NCI-H2196 (cell line): ENCODE results near the gene LRCH1.

Experiments used
- DNase-seq: peaks from one replicate; lab custom pipeline; 2025; ENCODE audit not compliant: unreplicated experiment; lab: John Stamatoyannopoulos, UW

The LRCH1 gene

DNA sequence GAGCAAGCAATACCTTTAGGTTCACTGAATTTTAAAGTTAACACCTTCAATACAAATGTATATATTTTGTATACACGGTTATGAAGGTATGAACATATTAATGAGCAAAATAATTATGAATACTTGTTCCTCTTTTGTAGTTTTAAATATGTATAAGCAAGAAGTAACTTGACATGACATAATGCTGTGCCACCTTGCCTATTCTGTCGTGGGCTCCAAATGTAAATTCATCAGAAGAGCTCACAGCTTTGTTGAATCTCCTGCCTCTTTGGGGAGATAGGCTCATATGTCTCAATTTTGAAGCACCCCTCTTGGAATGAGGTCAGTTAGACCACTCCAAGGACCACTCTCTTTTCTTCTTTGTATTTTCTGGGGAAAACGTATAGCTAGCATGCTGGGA, 59.3 kb downstream of the LRCH1 start:
- DNase-seq, result no peak

DNA sequence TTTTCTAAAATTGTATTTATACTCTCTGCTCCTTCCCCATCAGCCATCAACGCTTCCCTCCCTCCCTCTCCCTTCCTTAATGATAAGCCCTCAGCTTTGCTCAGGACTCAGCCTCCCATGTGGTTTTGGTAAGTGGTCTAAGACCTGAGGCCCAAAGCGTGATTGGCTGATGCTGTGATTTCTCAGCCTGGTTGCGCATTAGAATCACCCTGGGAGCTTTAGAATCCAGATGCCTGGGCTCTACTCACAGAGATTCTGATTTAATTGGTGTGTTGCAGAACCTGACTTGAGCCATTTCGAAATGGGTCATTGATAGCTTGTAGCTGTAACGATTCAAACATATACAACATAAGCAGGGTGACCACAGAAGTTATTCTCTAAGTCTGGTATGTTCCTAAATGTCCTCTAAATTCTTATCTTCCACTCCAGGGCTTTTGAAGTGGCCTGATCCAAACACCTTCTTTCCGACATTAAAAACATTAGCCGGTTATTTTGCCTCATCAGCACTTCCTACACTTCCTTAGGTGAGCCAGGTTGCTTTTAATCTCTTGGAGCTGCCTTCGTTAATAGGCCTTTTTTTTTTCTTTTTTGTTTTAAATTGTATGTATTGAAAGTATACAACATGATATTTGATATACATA, 60.6 kb downstream of the LRCH1 start:
- DNase-seq, result no peak

DNA sequence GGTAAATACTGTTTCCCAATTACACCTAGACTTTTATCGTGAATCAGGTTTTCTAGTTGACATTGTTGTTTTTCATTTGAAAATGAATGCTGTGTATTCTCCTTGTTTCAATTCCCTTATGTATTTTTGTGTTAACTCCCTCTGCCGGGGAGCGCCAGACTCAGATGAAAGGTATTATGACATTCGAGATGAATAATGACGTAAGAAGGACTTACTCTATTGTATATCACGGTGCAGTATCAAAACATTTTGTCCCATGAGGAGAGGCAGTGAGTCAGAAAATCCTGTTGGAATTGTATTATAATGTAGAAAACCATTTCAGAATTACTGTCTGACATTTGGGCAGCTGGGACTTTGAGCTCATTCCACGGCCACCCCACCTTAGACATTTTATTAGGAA, 61.6 kb downstream of the LRCH1 start:
- DNase-seq, result no peak

DNA sequence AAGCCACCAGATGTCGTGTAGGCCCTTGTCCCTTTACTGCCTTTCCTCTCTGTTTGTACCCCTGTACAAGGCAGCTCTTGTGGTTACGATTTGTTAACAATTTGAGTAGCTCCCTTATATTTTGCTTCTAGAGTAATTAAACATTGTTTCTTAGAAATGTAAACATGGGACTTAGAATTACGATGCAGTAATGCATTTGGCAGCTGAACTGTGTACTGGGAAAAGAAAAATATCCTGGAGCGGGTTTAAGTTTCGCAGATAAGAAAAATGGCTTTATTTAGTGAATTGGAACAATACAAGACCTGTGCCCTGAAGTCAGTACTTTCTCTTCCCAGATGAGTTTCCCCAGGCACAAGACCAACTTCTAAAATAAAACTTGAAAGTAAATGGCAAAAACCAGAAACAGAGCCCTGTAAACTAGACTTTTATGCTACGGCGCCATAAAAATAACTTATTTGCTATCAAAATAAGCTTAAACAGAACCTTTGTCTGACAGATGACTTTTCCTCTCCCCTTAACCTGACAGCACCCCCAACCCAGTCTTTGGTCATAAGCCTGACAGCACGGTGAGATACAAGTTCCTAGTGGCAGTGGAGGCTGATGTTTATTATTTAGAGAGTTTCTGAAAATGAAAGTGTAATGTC, 63.0 kb downstream of the LRCH1 start:
- no peak for DNase-seq

DNA sequence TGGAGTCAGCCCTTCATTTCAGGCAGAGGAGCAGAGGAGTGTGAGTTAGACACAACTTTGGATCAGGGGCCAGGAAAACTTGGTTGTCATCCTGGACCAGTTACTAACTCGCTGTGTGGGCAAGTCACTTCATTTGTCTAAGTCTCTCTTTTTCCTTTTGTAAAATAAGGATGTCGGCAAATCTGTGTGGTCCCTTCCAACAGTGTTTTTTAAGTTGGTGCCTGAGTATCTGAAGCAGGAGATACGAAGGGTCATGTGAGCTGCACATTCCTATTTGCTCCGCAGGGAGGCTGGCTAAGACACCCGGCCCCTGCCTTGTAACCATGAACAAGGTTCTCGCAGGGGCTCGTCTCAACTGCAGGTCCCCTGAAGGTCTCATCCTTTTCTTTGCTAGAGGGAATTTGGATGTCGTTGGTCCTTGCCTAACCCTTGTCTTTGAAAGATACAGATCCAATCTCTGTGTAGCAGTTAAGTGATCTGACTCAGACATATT, 64.3 kb downstream of the LRCH1 start:
- no peak for DNase-seq

DNA sequence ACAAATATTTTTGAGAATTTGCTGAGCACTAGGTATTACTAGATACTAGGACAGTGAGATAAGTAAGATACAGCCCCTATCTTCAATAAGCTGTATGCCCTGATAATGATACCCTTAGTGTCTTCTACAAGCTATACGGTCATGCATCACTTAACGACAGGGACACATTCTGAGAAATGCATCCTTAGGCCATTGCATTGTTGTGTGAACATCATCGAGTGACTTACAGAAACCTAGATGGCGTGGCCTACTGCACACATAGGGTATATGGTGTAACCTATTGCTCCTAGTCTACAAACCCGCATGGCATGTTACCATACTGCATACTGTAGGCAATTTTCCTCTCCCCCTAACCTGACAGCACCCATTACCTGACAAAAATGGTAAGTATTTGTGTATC, 64.9 kb downstream of the LRCH1 start:
- DNase-seq, result no peak

DNA sequence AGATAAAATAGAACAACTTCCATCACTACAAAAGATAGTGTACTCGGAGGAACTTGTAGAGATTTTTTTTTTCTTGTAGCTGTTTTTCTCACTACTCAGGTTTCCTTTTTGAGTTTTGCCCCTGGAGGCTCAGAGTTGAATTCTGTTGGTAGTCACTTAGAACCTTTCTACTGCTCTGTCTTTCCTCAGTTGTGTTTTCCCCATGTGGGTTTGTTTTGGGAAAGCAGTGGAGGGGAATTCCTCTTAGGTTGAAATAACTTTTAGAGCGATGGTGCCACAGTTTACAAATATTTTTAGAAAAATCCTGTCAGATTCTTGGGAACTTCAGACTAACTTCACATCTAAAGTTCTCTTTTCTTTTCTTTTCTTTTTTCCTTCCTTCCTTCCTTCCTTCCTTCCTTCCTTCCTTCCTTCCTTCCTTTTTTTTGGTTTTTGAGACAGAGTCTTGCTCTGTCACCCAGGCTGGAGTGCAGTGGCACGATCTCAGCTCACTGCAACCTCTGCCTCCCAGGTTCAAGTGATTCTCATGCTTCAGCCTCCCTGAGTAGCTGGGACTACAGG, 65.8 kb downstream of the LRCH1 start:
- DNase-seq, result no peak

DNA sequence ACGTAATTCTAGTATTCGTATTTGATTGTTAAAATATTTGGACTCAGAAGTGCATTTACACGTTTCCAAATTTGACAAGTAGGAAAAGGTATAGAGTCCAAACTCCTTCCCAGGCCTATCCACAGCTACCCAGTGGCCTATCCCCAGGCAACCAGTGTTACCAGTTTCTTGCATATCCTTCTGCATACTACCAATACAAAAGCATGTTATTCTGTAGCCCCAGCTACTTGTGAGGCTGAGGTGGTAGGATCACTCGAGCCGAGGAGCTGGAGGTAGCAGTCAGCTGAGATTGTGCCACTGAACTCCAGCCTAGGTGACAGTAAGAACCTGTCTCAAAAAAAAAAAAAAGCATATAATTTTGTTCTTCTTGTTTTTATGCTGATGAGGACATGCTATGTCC, 67.1 kb downstream of the LRCH1 start:
- DNase-seq, result no peak

DNA sequence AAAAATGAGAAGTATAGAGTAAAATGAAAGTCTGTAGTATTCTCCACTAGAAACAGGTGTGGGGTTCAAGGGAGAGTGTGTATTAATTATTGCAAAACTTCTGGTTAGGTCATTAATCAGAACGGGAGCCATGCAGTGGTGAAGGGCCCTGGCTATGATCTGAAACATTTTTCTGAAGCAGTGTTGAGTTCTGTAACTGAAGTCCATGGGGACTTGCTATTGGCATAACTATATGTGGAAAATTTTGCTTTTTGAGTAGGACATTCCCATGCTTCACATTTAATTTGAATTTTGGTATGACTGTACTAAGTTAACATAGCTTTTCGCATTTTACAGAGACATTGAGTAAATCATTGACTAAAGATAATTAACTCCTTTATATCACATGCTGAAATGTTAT, 67.5 kb downstream of the LRCH1 start:
- DNase-seq, result no peak

DNA sequence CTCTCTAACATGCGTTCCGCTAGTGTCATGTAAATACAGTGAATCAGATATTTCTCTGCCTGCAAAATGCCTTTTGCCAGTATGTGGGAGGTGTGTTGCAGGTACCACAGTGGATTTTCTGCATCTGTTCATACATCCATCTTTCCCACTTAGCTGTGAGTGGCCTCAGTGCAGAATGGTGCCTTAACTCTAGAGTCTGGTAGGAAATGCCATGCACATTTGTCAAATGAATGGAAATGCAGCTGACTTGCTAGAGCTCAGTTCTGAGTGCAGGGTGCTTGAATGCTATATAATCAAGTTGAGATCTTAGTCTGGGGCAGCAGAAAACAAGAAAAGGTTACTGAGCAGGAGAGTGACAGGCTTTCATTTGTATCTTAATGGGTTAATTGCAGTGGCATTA, 68.2 kb downstream of the LRCH1 start:
- no peak for DNase-seq

DNA sequence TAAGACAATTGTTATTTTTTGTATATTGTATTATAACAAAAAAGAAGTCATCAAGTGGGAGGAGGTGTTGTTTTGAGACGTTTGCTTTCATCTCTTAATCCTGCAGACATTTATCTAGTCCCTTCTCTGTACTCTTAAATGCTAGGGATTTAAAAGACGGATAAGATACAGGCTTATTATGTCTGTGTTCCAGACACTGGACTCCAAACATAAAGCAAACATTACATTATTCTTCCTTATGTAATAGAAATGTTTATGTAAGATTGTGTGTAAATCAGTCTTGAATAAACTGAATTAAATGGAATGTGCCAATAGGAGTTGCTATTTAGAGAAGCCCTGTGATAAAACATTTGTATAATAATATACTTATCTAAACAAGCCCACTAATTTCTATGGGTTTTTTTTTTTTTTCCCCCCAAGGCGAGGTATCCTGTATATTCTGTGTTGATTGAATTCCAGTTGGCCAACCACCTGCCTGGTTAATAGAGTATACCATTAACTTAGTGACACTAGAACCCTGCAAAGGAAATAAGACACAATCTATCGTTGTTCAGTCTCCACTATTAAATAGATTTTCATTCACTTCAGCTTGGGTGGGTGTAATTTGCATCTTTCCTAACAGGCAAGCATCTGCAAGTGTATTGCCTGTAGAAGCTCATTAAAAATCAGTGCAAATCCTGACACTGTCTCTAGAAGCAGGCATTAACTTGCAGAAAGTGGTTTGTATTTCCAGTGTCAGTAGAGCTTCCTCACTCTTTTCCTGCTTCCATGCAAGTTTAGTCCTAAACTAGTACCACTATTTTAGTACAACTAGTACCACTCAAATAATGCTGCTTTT, 69.0 kb downstream of the LRCH1 start:
- DNase-seq, result no peak

DNA sequence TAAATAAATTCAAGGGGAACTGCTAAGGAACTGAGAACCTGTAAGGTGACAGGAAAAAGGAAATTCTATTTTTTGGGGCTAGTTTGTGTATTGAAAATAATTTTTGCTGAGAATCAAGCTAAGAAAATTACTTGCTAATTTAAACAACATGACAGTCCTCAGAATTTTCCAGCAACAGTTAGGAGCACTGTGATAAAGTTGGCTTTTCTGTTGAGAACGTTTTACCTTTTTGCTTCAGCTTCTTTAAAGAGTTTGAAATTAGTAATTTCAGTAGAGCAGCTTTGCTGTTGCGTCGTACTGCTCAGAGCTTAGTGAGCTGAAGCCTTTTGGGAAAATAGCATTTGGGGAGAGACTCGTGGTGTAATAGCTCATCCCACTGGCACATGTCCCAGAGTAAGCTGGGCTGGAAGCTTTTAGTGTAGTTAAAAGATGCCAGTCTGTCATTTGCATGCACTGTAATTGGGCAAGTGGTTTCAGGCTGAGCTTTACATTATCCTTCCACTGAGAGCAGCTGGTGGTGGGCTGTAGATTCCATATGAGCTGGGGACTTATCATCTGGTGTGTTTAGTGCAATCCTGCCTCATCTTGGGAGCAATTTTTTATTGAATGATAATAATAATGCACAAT, 69.8 kb downstream of the LRCH1 start:
- no peak for DNase-seq

DNA sequence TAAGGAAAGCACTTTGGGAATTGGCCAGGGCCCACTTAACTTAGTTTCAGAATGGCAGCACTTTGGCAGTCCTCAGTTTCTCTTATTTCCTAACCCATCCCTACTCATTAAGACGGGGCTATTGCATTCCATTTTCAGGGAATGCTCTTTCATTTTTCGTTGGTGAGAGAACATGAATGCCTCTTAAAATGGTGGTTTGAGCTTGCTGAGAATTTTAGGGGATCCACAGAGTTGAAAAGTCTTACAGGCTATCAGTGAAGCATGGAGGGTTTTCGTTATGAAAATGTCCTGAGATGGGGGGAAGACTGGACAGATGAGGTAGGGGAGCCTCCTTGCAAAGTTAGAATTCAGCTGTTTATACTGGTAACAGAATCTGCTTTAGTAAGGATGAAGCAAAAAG, 71.4 kb downstream of the LRCH1 start:
- no peak for DNase-seq

DNA sequence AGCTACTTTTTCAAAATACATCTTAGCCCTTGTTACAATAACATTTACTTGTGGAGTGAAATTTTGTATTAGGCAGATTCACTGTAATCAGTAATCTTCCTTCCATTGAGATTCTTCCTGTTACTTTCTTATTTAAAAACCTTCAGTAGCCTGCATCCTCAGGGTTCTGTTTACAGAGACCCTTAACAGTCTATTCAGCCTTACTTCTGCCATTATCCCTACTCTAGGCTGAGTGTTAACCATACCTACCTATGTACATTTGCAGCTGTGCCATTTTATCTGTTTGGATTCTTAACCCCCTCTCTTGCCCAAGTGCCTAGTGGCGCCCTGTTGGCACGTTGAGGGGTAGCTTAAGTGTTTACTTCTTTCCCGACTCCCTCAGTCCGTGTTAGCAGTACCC, 71.9 kb downstream of the LRCH1 start:
- no peak for DNase-seq

DNA sequence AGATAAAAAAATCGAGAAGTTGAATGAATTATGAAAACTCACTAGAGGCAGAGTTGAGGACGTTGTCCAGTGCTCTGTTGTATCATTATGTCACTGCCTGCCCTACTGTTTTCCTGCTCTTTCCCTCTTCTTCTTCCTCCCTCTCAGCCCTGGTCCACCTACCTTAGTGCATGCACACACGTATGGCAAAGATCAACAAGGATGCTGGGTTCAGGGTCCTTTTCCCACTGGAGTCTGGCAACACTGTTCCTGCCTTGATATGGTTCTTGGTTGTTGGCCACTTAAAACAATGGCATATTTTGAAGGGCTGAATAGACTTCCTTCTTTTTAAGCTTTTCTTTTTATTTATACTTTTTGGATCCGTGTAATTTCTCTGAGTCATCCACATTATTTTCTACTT, 74.5 kb downstream of the LRCH1 start:
- no peak for DNase-seq

DNA sequence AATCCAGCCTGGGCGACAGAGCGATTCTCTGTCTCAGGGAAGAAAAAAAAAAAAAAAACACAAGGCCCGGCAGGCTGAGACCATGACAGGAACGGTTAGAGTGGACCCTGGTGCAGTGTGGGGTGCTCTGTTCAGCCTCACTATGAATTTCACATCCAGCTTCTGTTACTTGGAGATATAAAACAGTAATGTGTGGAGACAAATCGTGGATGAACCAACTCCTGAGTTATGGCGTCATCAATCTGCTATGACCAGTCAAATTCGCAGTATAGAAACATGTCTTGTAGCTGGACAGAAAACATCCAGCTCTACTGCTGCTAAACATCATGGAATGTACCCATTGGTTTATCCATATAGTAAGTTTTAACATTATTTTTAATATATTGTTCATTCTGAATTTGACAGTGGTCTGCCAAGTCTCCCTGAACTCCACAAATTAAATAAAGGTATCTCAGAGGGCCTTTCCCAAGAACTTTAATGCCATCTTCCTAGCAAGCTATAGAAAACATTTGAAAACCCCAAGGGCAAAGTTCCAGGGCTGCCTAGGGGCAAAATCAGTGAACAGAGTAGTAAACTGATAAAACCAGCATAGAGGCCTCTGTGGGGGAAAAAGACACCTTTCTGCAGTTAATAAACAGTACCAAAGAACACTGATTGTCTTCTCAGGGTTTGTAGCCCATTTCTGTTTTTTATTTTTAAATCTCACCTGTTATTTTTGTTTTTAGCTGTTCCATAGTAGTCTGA, 75.8 kb downstream of the LRCH1 start:
- no peak for DNase-seq

DNA sequence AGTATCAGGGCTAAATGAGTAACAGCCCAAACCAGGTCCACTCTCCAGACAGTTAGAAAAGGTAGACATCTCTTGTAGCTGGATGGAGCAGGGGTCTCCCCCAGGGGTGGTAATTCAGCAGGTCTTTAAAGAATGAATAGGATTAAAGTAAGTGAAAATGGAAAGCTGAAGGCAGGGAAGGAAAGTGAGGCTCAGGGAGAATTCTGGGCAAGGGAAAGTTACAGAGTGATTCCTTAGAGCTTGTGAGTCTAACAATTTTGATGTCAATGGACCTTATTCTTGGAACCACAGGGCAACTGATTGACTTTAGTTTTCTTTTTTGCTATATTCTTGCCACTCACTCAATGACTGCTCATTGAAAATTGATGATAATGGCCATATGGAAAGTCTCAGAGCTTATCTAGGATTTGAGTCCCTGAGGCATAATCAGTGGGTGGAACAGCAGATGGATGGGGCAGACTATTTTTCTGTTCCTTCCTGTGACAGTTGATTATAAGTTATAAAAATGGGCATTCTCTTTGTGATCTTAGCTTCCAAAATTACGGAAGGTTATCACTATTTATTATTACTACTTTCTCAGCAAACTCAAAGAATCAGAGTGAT, 76.9 kb downstream of the LRCH1 start:
- no peak for DNase-seq

DNA sequence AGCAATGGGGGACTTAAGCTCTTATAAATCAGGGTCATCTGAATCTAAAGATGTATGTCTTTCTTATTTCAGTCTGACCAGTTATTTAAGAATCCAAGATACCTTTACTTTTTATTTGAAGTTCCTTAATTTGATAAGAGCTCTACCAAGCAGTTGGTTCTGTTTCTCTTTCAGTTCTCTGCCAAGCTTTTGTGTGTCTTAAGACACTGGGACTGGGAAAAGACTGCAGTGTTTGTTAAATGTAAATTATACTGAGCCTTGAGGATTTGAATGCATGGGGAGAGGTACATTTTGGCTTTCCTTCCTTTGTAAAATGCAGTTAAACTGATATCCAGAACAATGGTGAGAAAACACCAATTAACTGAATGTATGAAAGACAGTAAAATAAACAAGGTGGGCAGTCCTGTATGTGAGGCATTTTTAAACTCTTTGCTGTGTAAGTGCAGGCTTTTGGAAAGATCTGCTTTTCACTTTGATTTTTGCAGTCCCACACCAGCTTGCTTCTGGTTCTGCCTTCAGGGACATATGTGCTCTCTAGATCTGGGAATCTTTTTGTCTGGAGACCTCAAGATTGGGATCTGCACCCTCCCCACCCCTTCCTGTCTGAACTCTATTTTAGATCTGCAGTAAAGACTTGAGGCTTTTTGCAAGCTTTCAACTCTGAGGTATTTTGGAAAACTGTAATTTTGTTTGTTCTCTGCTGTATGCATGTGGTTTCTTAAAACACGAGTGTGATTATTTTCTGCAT, 77.6 kb downstream of the LRCH1 start:
- DNase-seq, result no peak

DNA sequence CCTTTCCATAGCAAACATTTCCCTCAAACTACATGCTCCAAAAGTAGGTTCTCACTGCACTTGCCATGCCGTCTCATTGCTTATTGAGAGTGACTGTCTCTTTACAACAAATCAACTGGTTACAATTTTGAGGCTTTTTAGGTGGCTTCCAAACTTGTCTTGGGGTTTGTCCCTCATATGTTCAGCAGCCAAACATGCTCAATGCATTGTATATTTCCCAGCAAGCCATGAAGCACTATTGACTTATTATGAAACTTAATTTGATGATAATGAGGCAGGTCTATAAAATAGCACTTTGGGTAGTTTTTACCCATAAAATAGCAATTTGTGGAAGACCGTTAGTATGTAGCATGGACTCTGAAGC, 78.2 kb downstream of the LRCH1 start:
- DNase-seq, result no peak

DNA sequence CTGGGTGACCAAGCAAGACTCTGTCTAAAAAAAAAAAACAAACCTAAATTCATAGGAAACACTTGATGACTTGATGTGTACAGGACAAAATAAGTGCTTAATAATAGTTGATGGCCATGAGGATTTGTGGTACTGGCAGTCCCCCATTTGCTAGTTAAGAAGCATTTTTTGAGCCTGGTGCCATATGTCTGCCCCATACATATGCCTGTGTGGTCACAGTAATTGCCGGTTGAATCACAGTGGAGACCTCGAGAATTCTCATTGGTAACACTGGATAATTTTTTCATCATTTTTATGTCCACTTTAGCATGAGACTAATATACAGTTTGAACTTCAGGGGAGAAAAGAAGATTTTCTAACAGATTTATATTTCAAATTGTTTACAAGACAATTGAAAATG, 79.2 kb downstream of the LRCH1 start:
- DNase-seq, result no peak
